Ascending aorta (tissue), 2 donors: ENCODE data around the gene ACTL8. TPM values are rescaled to one million over a fixed set of nuclear protein-coding genes. Genes with fewer than 3 reads are reported as not detected.

Experiments used
- DNase-seq, 2 donors: peaks; one replicate each; pipeline ENCODE4 v3.0.0-alpha.2; 2019; ENCODE audit warnings: low spot score in 2 of 2
- H3K27ac ChIP-seq, 2 donors: fragments of 200-600 bp; sonication (generic); one replicate each; pipeline ENCODE4 v1.5.1; 2016 to 2017; ENCODE audit warnings: mild to moderate bottlenecking in 1 of 2
- H3K27me3 ChIP-seq: fragments of 200-600 bp; sonication (generic); one replicate; pipeline ENCODE4 v1.5.1; 2017
- H3K36me3 ChIP-seq, 2 donors: fragments of 200-600 bp; sonication (generic); one replicate each; pipeline ENCODE4 v1.5.1; 2016
- H3K4me1 ChIP-seq, 2 donors: fragments of 200-600 bp; sonication (generic); one replicate each; pipeline ENCODE4 v1.5.1; 2016 to 2017; ENCODE audit warnings: mild to moderate bottlenecking in 1 of 2
- H3K4me3 ChIP-seq, 2 donors: fragments of 200-600 bp; sonication (generic); one replicate each; pipeline ENCODE4 v1.5.1; 2016 to 2017; ENCODE audit warnings: mild to moderate bottlenecking in 1 of 2
- H3K9me3 ChIP-seq, 2 donors: fragments of 200-600 bp; sonication (generic); one replicate each; pipeline ENCODE4 v1.5.1; 2016
- intact Hi-C: fragments of 100-400 bp; cut with DNase I; formaldehyde crosslinking; loops from one replicate; pipeline ENCODE4 v1.15.1; 2023
- total RNA-seq: library from RNA; depleted of rRNA; stranded (reverse); fragments of >200 nt; gene quantifications from one replicate; pipeline ENCODE4 v1.1.0, GENCODE V29; 2016
- TF ChIP-seq, protein P1 (sequence below), 3 experiments: fragments of 200-600 bp in 2 of 3; fragments of 450-650 bp in 1 of 3; sonication (generic) in 2 of 3; IDR thresholded peaks; one replicate each; pipeline ENCODE4 v1.5.1; 2016 to 2019; ENCODE audit warnings: antibody characterized with exemption in 3 of 3, mild to moderate bottlenecking in 1 of 3, moderate library complexity in 1 of 3

Gene ACTL8
- total RNA-seq, 1 donor from 2014 or later = not detected

DNA sequence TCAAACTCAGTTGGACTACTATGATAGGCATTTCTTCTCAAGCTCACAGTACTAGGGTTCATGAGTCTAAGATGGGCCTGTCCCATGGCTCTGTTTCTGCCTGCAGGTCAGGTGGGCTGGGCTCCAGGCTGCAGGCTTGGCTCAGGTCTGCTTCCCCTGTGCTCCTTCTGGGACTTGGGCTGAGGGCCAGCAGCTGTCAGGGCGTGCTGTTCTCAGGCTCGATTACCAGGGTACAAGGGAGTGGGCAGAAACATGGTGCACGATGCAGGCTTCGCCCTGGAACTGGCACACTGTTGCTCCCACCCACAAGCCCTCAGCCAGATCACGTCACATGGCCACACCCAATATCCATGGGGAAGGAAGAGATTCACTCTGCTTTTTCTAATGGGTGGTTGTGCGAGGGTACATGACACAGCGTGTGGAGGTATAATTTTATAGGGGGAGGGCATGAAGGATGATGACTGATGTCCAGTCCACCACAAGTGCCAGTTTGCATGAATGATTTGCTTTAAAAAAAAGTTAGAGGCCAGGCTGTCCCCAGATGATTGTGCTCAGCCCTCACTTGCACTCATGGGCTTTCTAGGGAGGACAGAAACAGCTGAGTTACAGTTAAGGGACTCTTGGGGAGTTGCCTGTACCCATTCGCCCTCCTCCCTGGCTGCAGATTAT, 118.0 kb downstream of the ACTL8 start:
- no peaks in the 10 kb centered on the region for H3K36me3 ChIP-seq
- H3K9me3 ChIP-seq = no peaks in the 10 kb centered on the region
- H3K27ac ChIP-seq = no peak overlapping the region
- DNase-seq = no peak
- intact Hi-C loops = no loop called here
- no peaks in the 10 kb centered on the region for H3K27me3 ChIP-seq
- no peaks in the 10 kb centered on the region for H3K4me1 ChIP-seq
- TF ChIP-seq, protein P1, sequence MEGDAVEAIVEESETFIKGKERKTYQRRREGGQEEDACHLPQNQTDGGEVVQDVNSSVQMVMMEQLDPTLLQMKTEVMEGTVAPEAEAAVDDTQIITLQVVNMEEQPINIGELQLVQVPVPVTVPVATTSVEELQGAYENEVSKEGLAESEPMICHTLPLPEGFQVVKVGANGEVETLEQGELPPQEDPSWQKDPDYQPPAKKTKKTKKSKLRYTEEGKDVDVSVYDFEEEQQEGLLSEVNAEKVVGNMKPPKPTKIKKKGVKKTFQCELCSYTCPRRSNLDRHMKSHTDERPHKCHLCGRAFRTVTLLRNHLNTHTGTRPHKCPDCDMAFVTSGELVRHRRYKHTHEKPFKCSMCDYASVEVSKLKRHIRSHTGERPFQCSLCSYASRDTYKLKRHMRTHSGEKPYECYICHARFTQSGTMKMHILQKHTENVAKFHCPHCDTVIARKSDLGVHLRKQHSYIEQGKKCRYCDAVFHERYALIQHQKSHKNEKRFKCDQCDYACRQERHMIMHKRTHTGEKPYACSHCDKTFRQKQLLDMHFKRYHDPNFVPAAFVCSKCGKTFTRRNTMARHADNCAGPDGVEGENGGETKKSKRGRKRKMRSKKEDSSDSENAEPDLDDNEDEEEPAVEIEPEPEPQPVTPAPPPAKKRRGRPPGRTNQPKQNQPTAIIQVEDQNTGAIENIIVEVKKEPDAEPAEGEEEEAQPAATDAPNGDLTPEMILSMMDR (IDR thresholded peaks at IDR 0.05) = no peak
- H3K4me3 ChIP-seq = no peak overlapping the region

DNA sequence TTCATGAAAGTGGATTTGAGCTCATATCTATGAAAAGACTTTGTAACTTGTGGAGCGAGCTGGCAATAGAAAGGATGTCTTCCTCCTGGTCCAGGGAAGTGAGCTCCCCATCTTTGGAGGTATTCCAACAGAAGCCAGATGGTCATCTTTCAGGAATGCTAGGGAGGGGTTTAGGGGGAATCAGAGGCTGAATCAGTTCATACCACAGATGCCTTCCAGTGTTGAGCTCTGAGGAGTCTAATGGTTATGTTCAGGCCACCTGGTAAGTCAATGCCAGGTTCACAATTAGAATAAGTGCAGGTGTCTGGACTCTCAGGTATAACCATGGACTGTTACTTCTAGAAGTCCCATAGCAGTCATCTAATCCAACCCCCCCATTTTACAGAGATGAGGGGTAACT, 119.1 kb downstream of the ACTL8 start:
- intact Hi-C loops = no loop called here
- no peaks in the 10 kb centered on the region for H3K9me3 ChIP-seq
- no peak overlapping the region for H3K4me3 ChIP-seq
- TF ChIP-seq, protein P1 (IDR thresholded peaks at IDR 0.05) = no peak
- H3K4me1 ChIP-seq = no peaks in the 10 kb centered on the region
- no peaks in the 10 kb centered on the region for H3K27me3 ChIP-seq
- H3K36me3 ChIP-seq = no peaks in the 10 kb centered on the region
- H3K27ac ChIP-seq = no peak overlapping the region
- no peak for DNase-seq

DNA sequence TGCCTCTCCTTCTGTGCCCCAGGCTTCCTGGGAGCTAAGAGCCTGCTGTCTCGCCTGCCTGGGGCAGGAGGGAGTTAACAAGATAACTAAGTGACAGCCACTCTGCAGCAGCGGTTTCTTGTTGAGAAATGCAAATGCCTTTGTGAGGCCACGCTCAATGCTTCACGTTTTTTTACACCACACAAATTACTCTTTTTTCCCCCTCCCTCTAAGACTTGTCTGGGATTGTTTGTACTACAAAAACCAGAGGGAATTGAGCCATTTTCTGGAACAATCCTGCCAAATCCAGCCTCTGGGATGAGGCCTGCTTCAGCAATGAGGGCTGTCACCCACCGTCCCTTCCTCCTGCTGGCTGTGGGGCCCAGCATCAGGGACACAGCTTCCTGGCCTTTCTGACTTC, 119.6 kb downstream of the ACTL8 start:
- Histone ChIP-seq H3K4me1 (no peaks in the 10 kb centered on the region), H3K36me3 (no peaks in the 10 kb centered on the region), H3K9me3 (no peaks in the 10 kb centered on the region), H3K27me3 (no peaks in the 10 kb centered on the region), H3K4me3 (no peak overlapping the region), H3K27ac (no peak overlapping the region)
- no peak for DNase-seq
- TF ChIP-seq, protein P1 (IDR thresholded peaks at IDR 0.05) = no peak
- intact Hi-C loops = no loop called here

DNA sequence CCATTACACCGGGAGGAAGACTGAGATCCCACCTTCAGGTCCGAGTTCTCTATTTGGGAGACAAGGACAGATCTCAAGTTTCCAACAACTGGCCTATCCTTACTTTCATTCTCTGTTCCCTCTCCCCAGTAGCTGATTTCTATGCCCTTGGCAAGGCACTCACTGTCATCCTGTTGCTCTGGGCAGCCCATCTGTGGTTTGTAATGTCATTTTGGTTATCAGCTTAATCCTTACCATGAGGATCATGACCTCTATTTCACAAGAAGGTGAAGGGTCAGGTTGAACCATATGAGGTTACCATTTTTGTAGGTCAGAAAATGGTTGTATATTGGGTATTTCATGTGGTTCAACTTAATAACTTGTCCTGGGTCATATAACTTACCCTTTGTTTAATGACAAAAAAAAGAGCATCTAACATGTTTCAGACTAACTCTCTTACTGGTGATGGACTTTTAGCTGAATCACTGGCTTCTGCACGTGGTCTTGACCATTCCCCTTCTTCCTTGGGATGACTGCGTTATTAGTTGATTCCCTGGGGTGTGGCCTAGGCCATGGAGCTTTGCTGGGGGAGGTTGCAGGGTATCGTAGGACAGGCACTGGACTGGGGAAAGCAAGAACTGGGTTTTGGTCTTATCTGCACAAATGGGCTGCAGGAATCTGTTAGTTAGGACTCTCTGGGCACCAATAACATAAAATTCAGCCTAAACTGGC, 120.2 kb downstream of the ACTL8 start:
- Histone ChIP-seq H3K27me3 (no peaks in the 10 kb centered on the region), H3K9me3 (no peaks in the 10 kb centered on the region), H3K36me3 (no peaks in the 10 kb centered on the region), H3K27ac (no peak overlapping the region), H3K4me1 (no peaks in the 10 kb centered on the region), H3K4me3 (no peak overlapping the region)
- DNase-seq = no peak
- TF ChIP-seq, protein P1 (IDR thresholded peaks at IDR 0.05) = no peak
- intact Hi-C loops = no loop called here

DNA sequence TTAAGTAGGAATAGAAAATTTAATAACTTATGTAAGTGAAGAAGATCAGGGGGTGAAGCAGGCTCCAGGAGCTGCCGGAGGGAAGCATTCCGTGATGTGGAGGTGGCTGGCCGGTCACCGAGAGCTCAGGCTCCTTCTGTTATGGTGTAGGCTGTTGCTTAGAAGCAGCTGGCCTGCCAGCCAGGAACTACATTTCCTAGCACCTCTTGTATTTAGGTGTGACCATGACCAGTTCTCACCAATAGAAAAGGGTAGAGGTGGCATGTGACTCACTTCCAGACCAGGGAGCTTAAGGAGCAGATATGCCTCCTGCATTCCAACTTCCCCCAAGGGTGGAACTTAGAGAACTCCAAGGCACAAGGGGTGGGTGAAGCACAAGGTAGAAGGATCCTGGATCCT, 120.7 kb downstream of the ACTL8 start:
- TF ChIP-seq, protein P1 (IDR thresholded peaks at IDR 0.05) = no peak
- DNase-seq = peak in 1 of 2 donors; percentile 31

More for the DNA sequence above, 120.7 kb downstream of the ACTL8 start:
- Histone ChIP-seq H3K4me1 (no peaks in the 10 kb centered on the region), H3K36me3 (no peaks in the 10 kb centered on the region), H3K4me3 (no peak overlapping the region), H3K9me3 (no peaks in the 10 kb centered on the region), H3K27ac (no peak overlapping the region), H3K27me3 (no peaks in the 10 kb centered on the region)
- intact Hi-C loops = no loop called here

Other genes starting within 250 kb of the ACTL8 start
- gene ARHGEF10L, start 215.6 kb upstream of the ACTL8 start, total RNA-seq = 177 TPM